Superior temporal gyrus (tissue), 1 donor: ENCODE measurements around the gene INPP4B.

Source experiments
- DNase-seq: peaks from one replicate; pipeline ENCODE4 v3.0.0-alpha.2; 2016; ENCODE audit errors: extremely low spot score

INPP4B gene

DNA sequence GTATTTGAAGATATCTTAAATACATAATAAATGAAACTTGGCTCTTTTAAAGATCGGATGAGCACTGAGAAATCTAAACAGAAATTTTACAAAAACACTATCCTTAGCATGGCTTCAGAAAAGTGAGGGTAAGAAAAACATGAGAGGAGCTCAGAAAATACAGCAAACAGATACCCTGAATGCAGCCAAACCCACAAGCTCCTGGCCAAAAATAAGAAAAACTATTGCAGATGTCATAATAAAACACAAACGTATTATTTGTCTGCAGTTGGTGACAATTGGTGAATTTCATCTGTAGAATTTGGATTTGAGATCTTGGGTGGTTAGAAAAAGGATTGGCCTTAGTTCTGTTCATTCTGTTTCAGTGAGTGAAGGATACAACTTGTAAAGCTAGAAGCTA is 603.9 kb downstream of the INPP4B start:
- DNase-seq, result no peak

DNA sequence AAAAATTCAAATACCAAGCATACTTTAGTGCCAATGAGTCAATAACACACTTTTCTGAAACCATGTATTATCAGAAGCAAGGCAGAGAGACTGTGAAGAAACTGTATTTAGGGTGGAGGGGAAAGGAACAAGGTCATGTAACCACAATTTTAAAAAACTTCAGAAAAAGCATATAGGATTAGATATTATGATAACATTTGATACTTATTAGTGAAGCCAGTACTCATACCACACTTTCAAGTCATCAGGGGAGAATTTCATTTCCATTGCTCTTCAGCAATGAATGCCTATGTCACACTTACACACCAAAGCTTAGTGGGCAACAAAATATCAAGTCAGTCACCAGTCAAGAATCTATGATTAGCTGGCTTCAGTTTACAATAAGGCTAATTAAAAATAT is 607.5 kb downstream of the INPP4B start:
- DNase-seq, result no peak

DNA sequence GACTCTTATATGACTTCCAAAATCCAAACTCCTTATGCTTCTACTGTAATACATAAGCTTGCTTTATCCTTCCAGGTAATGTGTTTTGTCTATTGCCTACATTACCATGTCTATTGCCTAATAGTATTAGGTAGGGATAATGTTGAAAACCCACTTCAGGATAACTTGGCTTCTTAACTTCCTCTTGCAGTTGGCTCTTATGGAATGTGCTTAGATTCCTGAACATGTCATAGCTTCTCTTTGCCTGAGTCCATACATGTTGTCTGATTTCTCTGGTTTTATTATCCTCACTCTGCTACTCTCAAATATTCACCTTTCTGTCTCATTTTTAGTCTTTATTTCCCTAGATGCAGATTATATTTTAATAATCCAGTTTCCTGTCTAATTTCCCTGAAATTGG is 609.8 kb downstream of the INPP4B start:
- DNase-seq, result no peak

DNA sequence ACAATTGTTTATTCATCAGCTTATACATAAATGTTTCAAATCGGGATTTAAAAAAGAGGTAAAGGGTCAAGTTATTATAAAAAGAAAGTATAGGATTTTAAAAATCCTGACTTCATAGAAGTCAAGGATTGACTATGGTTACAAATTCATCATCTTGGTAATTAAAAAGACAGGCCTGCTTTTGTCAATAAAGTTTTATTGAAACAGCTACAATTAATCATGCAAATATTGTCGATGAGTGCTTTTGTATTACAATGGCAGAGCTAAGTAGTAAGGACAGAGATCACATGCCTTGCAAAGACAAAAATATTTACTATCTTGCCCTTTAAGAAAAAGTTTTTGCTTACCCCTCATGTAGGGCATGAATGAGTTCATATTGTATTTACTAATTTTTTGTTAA is 614.3 kb downstream of the INPP4B start:
- no peak for DNase-seq

DNA sequence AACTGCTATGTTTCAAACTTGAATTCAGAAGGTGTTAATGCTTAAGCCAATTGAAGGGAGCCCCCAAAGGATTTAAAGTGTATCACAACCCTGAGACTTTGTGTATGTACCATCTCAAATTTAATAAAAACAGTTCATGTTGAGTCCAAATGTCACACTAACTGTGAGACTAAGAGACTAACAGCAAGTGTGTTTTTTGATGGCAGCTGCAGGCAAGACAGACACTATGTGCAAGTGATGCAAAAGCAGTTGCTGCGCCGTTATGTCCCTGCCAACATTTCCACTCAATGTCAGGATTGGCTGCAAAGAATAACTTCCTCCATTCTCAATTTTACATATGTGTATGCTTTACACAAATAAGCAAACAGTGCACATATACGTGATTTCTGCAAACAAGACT is 615.1 kb downstream of the INPP4B start:
- no peak for DNase-seq

DNA sequence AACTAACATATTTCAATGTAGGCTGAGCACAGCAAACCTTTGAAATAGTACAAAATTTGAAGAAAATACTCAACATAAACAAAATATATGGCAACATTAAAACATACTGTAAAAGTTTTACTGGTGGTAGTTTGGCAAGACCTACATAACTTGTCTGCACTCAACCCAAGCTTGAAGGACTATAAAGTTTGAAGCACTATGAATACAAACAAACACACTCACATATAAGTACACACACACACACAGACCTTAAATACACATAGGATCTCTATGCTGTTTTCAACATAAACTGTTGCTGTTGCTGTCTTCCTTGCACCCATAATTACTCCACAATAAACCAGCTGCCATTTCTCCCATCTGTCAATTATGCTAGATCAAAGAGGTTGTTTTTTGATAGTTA is 620.1 kb downstream of the INPP4B start:
- DNase-seq, result no peak

DNA sequence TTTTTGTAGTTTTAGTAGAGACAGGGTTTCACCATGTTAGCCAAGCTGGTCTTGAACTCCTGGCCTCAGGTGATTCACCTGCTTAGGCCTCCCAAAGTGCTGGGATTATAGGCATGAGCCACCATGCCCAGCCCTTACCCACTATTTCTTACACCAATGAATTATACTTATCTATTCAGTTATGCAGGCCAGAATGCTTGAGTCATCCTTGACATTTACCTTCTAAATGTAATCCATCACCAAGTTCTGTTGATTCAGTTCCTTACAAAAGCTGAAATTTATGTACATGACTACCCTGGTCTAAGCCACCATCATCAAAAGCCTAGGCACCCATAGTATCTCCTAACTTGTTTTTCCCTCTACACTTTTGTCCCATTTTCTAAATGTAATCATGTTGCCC is 624.0 kb downstream of the INPP4B start:
- no peak for DNase-seq

DNA sequence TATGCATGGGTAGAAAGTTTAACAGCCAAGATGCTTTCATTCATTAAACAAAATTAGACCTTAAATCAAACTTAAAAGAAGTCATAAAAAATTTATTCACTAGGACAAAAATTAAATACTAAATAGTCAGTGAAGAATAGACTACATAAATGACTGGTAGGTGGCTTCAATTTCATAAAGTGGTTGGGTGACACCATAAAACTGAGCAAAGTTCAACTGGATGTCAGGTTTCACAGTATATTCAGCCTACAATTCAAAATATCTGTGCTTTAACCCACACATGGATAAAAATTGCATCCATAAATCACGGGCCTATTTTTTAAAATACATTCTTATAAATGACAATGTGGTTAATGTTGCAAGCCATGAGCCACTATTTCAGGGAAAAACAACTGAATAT is 627.4 kb downstream of the INPP4B start:
- no peak for DNase-seq

GRCh38 chr4:142211444-142211843 is 634.7 kb downstream of the INPP4B start:
- no peak for DNase-seq

DNA sequence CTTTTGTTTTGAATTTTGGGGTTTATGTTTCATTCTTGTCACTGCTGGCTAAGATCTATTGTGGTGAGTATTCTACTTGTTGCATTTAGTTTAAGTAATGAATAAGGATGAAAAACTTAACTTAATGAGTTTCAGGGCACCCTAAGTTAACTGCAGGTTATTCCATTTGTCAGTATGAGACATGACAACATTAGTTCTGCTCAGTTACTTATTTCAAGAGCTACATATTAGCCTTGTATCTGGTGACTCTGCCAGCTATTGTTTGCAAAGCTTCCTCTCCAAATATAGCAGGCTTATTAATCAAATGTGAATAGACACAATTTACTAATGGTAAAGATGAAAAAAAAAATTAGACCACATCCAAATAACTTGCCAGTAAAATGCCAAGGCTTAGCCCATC is 642.6 kb downstream of the INPP4B start:
- no peak for DNase-seq

DNA sequence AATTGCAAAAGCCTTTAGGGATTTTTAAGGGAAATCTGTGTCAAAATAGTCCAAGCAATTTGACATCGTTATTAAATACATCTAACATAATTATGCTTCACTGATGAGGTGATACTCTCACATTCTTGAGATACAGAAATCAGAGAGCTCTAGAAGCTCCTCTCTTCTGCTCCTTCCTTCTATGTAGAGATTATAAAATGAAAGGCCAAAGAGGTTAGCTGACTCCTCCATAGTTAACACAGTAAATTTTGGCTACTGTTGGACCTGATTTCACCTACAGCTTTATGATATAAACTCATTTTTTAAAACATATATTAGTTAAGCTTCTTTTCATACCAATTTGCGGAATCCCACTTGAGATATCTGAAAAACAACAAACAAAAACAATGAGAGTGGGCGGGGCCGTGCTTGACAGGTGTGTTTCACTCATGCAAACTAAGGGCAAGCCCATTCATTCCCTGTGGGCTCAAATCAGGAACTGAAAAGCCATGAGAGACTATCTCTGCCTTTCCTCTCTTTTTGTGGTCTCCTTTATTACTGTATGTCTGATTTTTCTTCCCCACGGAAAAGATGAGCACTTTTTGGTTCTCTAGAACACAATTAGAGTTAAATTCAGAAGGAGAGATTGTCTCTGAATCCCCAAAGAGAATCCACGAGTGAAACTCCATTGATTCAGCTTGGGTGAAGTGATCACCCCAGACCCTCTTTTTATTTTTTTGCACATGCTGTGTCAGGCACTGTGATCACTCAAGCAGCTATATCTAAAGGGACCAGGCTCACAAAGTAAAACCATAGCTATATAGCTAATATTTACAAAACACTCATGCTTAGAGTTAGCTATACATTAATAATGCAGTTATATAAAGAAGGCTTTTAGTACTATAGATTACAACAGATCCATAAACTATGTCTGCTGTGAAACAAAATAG is 643.4 kb downstream of the INPP4B start:
- no peak for DNase-seq

DNA sequence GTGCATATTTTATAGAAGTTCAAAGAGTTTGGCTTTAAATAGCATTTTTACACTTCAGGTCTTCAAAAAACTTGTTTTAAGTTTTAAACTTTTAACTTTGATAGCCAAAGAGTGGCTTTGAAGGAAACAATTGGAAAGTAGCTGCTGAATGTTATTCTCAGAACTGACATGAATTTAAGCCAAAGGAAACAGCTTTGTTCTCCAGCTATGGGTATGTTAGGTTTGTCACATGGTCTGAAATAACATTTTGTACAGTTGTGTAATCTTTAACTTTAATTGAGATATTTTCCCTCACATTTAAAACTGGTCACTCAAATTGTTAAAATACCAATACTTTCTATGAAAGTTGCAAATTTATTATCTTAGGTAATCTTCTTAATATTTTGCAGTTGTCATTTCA is 645.1 kb downstream of the INPP4B start:
- no peak for DNase-seq

- peak; percentile 20 for DNase-seq
Measured at GRCh38 chr4:142194905-142195304, 651.2 kb downstream of the INPP4B start.

- no peak for DNase-seq
Measured at GRCh38 chr4:142191901-142192300, 654.2 kb downstream of the INPP4B start.

GRCh38 chr4:142181021-142181420 is 665.1 kb downstream of the INPP4B start:
- DNase-seq, result no peak

GRCh38 chr4:142169216-142169615 is 676.9 kb downstream of the INPP4B start:
- DNase-seq, result no peak

GRCh38 chr4:142168181-142168580 is 677.9 kb downstream of the INPP4B start:
- no peak for DNase-seq

- no peak for DNase-seq
Measured at GRCh38 chr4:142164767-142165500, 681.2 kb downstream of the INPP4B start.

DNA sequence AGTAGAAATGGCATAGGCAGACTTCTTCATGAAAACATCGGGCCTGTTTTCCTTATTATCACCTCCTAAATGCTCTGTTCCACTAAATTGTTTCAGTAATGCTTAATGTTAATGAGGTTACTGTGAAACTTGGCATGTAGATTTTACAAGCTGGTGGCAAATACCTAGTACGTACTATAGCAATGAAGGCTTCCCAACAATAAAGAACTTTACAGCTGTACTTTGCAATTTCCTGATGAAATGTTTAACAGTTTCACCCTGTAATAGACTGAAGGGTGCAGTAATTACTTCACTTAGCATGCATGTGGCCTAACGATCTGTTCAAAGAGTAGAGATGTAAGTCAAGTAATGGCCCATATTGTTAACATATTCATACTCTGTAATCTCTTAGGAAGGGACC is 685.0 kb downstream of the INPP4B start:
- no peak for DNase-seq

DNA sequence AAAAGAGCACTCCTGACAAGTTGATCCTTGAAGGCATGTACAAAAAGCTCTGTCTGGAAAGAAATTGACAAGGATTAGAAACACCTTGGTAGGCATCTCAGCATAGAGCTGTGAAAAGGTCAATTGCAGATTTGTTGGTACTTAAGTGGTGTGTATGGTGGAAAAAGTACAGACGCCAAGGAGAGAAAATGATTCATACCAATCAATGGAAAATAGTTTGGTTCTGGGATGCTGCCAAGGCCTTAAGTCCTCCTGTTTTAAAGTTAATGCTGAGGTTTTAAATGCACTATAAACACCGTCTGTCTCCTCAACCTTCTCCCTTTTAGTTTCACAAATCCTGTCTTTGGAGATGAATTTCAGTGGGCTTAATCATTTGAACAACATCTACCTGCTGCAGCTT is 685.6 kb downstream of the INPP4B start:
- no peak for DNase-seq

- DNase-seq, result no peak
Measured at GRCh38 chr4:142158980-142159379, 687.1 kb downstream of the INPP4B start.

GRCh38 chr4:142156256-142156655 is 689.8 kb downstream of the INPP4B start:
- no peak for DNase-seq

GRCh38 chr4:142155347-142155746 is 690.8 kb downstream of the INPP4B start:
- DNase-seq, result no peak
